ENCODE results near the gene GPR107.

GPR107 gene

GRCh38 chr9:130150779-130151382, 97.2 kb downstream of the GPR107 start:
- TF ChIP-seq CTCF (IDR thresholded peaks at IDR 0.05; ENCODE audit: control extremely low read depth, extremely low read depth, low read depth, missing control alignments), result no peak
- DNase-seq (ENCODE audit: extremely low spot score), result no peak
- ChIA-PET POLR2A (interaction anchor here (0.6 kb wide), 1 partner anchor 23 kb away, joined by 3 read pairs; no protein-coding TSS in a partner anchor), CTCF (interaction anchor here (1.3 kb wide), 1 partner anchor 43 kb away, joined by 3 read pairs; no protein-coding TSS in a partner anchor)

GRCh38 chr9:130154816-130155215, 101.1 kb downstream of the GPR107 start:
- no peak for TF ChIP-seq CTCF (IDR thresholded peaks at IDR 0.05; ENCODE audit: control extremely low read depth, extremely low read depth, low read depth, missing control alignments)
- POLR2A ChIA-PET, result interaction anchor here (0.7 kb wide), 1 partner anchor 164 kb away, joined by 6 read pairs; no protein-coding TSS in a partner anchor
- no peak for DNase-seq (ENCODE audit: extremely low spot score)
- CTCF ChIA-PET, result no interaction called here

- ChIA-PET CTCF (no interaction called here), POLR2A (no interaction called here)
- no peak for DNase-seq (ENCODE audit: extremely low spot score)
- TF ChIP-seq CTCF (IDR thresholded peaks at IDR 0.05; ENCODE audit: control extremely low read depth, extremely low read depth, low read depth, missing control alignments), result no peak
These were observed 101.9 kb downstream of the GPR107 start for GRCh38 chr9:130155647-130156046.

GRCh38 chr9:130156672-130157071, 103.0 kb downstream of the GPR107 start:
- ChIA-PET CTCF (interaction anchor here (1.4 kb wide), 1 partner anchor 79 kb away, joined by 3 read pairs; no protein-coding TSS in a partner anchor), POLR2A (no interaction called here)
- TF ChIP-seq CTCF (IDR thresholded peaks at IDR 0.05; ENCODE audit: control extremely low read depth, extremely low read depth, low read depth, missing control alignments), result no peak
- DNase-seq (ENCODE audit: extremely low spot score), result no peak

- CTCF ChIA-PET, result interaction anchor here (1.4 kb wide), 1 partner anchor 79 kb away, joined by 3 read pairs; no protein-coding TSS in a partner anchor
- DNase-seq (ENCODE audit: extremely low spot score), result no peak
- POLR2A ChIA-PET, result no interaction called here
- no peak for TF ChIP-seq CTCF (IDR thresholded peaks at IDR 0.05; ENCODE audit: control extremely low read depth, extremely low read depth, low read depth, missing control alignments)
These were observed 103.4 kb downstream of the GPR107 start for GRCh38 chr9:130157079-130157478.

GRCh38 chr9:130158001-130158400, 104.3 kb downstream of the GPR107 start:
- ChIA-PET CTCF (no interaction called here), POLR2A (no interaction called here)
- no peak for TF ChIP-seq CTCF (IDR thresholded peaks at IDR 0.05; ENCODE audit: control extremely low read depth, extremely low read depth, low read depth, missing control alignments)
- no peak for DNase-seq (ENCODE audit: extremely low spot score)
